HepG2 (cell line): ENCODE results near the gene RNU5B-1. TPM values are rescaled to one million over a fixed set of nuclear protein-coding genes. Genes with fewer than 3 reads are reported as not detected.

Experiments used
- CEBPG ChIP-seq: IDR thresholded peaks from 2 replicates; pipeline ENCODE4 v1.6.1; 2016
- HOXA5 ChIP-seq: sonication (generic); formaldehyde crosslinking; IDR thresholded peaks from 2 replicates; pipeline ENCODE4 v1.4.0; 2020; ENCODE audit warnings: missing genetic modification reagents
- HOXA9 ChIP-seq: sonication (generic); formaldehyde crosslinking; IDR thresholded peaks from 2 replicates; pipeline ENCODE4 v1.8.1; 2022; ENCODE audit warnings: missing genetic modification reagents, mild to moderate bottlenecking, moderate library complexity, borderline replicate concordance
- KLF9 ChIP-seq: IDR thresholded peaks from 2 replicates; pipeline ENCODE4 v1.6.1; 2016; ENCODE audit warnings: low read depth
- NRL ChIP-seq: sonication (generic); formaldehyde crosslinking; IDR thresholded peaks from 2 replicates; pipeline ENCODE4 v1.5.0; 2020; ENCODE audit warnings: missing genetic modification reagents, mild to moderate bottlenecking, moderate library complexity, borderline replicate concordance
- RXRB ChIP-seq: IDR thresholded peaks from 2 replicates; pipeline ENCODE4 v1.6.1; 2016; ENCODE audit warnings: borderline replicate concordance, missing genetic modification reagents, missing compliant biosample characterization
- SOX6 ChIP-seq, 2 experiments: fragments of 450-650 bp in 1 of 2; sonication (generic) in 1 of 2; formaldehyde crosslinking in 1 of 2; IDR thresholded peaks; 2 replicates each; pipeline versions ENCODE4 v1.4.0 to v1.6.1; 2017 to 2020; ENCODE audit warnings: antibody characterized with exemption in 1 of 2, mild to moderate bottlenecking in 1 of 2, missing genetic modification reagents in 1 of 2
- TBL1XR1 ChIP-seq: fragments of 150-350 bp; IDR thresholded peaks from 2 replicates; pipeline ENCODE4 v1.6.1; 2014; ENCODE audit warnings: borderline replicate concordance, low read length; ENCODE audit not compliant: partially characterized antibody
- TP53 ChIP-seq: sonication (generic); formaldehyde crosslinking; conservative IDR thresholded peaks from 2 replicates; pipeline ENCODE4 v1.4.0; 2020; ENCODE audit warnings: missing genetic modification reagents
- ZFP37 ChIP-seq: sonication (generic); formaldehyde crosslinking; IDR thresholded peaks from 2 replicates; pipeline ENCODE4 v1.4.0; 2020; ENCODE audit warnings: missing genetic modification reagents, borderline replicate concordance
- ZNF260 ChIP-seq: sonication (generic); formaldehyde crosslinking; IDR thresholded peaks from 2 replicates; pipeline ENCODE4 v1.4.0; 2020; ENCODE audit warnings: missing genetic modification reagents, low read depth, mild to moderate bottlenecking, borderline replicate concordance
- ZNF543 ChIP-seq: sonication (generic); formaldehyde crosslinking; IDR thresholded peaks from 2 replicates; pipeline ENCODE4 v1.4.0; 2020; ENCODE audit warnings: mild to moderate bottlenecking, missing genetic modification reagents
- ZNF674 ChIP-seq: sonication (generic); formaldehyde crosslinking; IDR thresholded peaks from 2 replicates; pipeline ENCODE4 v1.5.0; 2020; ENCODE audit warnings: low read depth, mild to moderate bottlenecking, missing genetic modification reagents
- polyA plus RNA-seq, 8 experiments: library from polyadenylated mRNA; depleted of rRNA in 3 of 8; stranded (reverse) in 7 of 8; unstranded in 1 of 8; fragments of >200 nt; fragmentation: Illumina TruSeq in 4 of 8; extraction: Trizol in 4 of 8; gene quantifications; 2 replicates each; pipeline versions ENCODE4 v1.2.1 to v1.2.3, GENCODE V29; 2011 to 2016; ENCODE audit warnings: low read depth in 4 of 8, missing spikeins in 1 of 8, mixed read lengths in 1 of 8; ENCODE audit not compliant: insufficient read depth in 1 of 8
- total RNA-seq, 5 experiments: library from RNA; depleted of rRNA; stranded (reverse); fragments of >200 nt; fragmentation: Illumina TruSeq; extraction: Trizol; gene quantifications; 2 replicates each; pipeline ENCODE4 v1.2.3, GENCODE V29; 2016; ENCODE audit warnings: low read depth in 1 of 5
- TF ChIP-seq, protein P1 (sequence below): sonication (generic); formaldehyde crosslinking; IDR thresholded peaks from 2 replicates; pipeline ENCODE4 v1.4.0; 2020; ENCODE audit warnings: missing genetic modification reagents
- TF ChIP-seq, protein P2 (sequence below), 2 experiments: sonication (generic) in 1 of 2; formaldehyde crosslinking in 1 of 2; IDR thresholded peaks; 2 replicates each; pipeline versions ENCODE4 v1.6.1 to v1.9.0; 2014 to 2022; ENCODE audit warnings: antibody characterized with exemption in 1 of 2, borderline replicate concordance in 1 of 2, inconsistent platforms in 1 of 2, low read depth in 1 of 2, missing genetic modification reagents in 1 of 2
- TF ChIP-seq, protein P3 (sequence below): sonication (generic); formaldehyde crosslinking; IDR thresholded peaks from 2 replicates; pipeline ENCODE4 v1.5.1; 2020; ENCODE audit warnings: missing genetic modification reagents, mild to moderate bottlenecking, borderline replicate concordance
- TF ChIP-seq, protein P4 (sequence below): sonication (generic); formaldehyde crosslinking; IDR thresholded peaks from 2 replicates; pipeline ENCODE4 v1.4.0; 2020; ENCODE audit warnings: missing genetic modification reagents, borderline replicate concordance
- TF ChIP-seq, protein P5 (sequence below): sonication (generic); formaldehyde crosslinking; IDR thresholded peaks from 2 replicates; pipeline ENCODE4 v1.4.0; 2020; ENCODE audit warnings: missing genetic modification reagents, low read depth, mild to moderate bottlenecking, borderline replicate concordance

RNU5B-1 gene
- total and polyA plus RNA-seq, 2 of the 13 experiments (the other 11 are each of a cell fraction or from before 2014, with no cell fraction given): 1,646 TPM; not detected in 1

DNA sequence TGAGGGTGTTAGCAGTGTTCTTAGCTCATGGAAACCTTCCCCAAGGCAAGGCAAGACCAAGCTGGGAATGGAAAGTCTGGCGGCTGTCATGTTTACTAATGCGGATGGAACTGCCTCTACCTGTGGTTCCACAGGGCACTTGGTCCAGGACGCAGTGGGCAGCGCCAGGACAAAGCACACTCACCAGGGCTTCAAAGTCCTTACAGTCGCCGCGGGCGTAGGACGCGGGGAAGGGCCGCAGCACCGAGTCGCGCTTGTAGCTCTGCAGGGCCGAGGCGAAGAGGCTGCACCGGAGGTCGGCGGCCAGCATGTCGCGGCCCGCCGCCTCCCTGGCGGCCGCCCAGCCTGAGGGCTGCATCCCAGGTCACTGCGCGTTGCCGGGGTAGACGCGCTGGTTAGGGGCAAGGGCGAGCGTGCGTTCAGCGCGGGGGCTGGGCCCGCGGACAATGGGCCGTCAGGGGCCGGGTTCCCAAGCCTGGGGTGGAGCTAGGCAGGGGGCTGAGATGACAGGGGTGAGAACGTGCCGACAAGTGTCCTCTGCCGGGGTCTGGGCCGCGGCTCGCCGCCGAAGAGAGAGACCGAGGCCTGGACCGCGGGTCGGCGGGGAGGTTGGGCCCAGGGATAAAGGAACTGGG, 18.3 kb upstream of the RNU5B-1 start (continued):
- peak; percentile 91 for TF ChIP-seq ZNF543
- TF ChIP-seq, protein P1, sequence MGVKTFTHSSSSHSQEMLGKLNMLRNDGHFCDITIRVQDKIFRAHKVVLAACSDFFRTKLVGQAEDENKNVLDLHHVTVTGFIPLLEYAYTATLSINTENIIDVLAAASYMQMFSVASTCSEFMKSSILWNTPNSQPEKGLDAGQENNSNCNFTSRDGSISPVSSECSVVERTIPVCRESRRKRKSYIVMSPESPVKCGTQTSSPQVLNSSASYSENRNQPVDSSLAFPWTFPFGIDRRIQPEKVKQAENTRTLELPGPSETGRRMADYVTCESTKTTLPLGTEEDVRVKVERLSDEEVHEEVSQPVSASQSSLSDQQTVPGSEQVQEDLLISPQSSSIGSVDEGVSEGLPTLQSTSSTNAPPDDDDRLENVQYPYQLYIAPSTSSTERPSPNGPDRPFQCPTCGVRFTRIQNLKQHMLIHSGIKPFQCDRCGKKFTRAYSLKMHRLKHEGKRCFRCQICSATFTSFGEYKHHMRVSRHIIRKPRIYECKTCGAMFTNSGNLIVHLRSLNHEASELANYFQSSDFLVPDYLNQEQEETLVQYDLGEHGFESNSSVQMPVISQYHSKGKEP (CRISPR knock-in tag): no peak
- TF ChIP-seq, protein P2, sequence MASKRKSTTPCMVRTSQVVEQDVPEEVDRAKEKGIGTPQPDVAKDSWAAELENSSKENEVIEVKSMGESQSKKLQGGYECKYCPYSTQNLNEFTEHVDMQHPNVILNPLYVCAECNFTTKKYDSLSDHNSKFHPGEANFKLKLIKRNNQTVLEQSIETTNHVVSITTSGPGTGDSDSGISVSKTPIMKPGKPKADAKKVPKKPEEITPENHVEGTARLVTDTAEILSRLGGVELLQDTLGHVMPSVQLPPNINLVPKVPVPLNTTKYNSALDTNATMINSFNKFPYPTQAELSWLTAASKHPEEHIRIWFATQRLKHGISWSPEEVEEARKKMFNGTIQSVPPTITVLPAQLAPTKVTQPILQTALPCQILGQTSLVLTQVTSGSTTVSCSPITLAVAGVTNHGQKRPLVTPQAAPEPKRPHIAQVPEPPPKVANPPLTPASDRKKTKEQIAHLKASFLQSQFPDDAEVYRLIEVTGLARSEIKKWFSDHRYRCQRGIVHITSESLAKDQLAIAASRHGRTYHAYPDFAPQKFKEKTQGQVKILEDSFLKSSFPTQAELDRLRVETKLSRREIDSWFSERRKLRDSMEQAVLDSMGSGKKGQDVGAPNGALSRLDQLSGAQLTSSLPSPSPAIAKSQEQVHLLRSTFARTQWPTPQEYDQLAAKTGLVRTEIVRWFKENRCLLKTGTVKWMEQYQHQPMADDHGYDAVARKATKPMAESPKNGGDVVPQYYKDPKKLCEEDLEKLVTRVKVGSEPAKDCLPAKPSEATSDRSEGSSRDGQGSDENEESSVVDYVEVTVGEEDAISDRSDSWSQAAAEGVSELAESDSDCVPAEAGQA (IDR thresholded peaks at IDR 0.05; ENCODE audit: low read depth): no peak
- TF ChIP-seq, protein P2 (CRISPR knock-in tag; IDR thresholded peaks at IDR 0.05; ENCODE audit: borderline replicate concordance): no peak
- no peak for TF ChIP-seq TBL1XR1
- no peak for TF ChIP-seq ZNF674 (CRISPR knock-in tag)
- TF ChIP-seq, protein P3, sequence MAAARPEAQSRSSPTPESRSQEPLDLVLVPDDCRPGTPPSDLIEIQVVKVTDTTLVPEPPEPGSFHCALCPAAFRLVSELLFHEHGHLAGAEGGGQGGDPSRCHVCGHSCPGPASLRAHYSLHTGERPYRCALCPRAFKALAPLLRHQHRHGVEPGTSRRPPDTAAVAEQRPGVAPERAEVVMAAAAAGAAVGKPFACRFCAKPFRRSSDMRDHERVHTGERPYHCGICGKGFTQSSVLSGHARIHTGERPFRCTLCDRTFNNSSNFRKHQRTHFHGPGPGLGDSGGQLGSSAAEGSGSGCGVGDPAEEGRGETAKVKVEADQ (CRISPR knock-in tag): no peak; the same call in 1 of the 2 replicates
- no peak; the same call in 1 of the 2 replicates for TF ChIP-seq KLF9 (CRISPR knock-in tag)
- TF ChIP-seq ZFP37 (CRISPR knock-in tag): no peak
- TF ChIP-seq CEBPG (CRISPR knock-in tag): no peak
- no peak for TF ChIP-seq SOX6 (IDR thresholded peaks at IDR 0.05)
- TF ChIP-seq SOX6 (CRISPR knock-in tag; IDR thresholded peaks at IDR 0.05): peak; percentile 61
- TF ChIP-seq, protein P4, sequence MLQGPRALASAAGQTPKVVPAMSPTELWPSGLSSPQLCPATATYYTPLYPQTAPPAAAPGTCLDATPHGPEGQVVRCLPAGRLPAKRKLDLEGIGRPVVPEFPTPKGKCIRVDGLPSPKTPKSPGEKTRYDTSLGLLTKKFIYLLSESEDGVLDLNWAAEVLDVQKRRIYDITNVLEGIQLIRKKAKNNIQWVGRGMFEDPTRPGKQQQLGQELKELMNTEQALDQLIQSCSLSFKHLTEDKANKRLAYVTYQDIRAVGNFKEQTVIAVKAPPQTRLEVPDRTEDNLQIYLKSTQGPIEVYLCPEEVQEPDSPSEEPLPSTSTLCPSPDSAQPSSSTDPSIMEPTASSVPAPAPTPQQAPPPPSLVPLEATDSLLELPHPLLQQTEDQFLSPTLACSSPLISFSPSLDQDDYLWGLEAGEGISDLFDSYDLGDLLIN (CRISPR knock-in tag): 0 out of 2 replicates have a peak, but pooled peaks have one; percentile 33
- no peak for TF ChIP-seq TP53 (CRISPR knock-in tag)
- no peak for TF ChIP-seq RXRB (CRISPR knock-in tag)
- no peak for TF ChIP-seq ZNF260
- TF ChIP-seq HOXA5: no peak; the same call in none of the 2 replicates
- peak; percentile 52; the same call in 1 of the 2 replicates for TF ChIP-seq HOXA9
- TF ChIP-seq, protein P5, sequence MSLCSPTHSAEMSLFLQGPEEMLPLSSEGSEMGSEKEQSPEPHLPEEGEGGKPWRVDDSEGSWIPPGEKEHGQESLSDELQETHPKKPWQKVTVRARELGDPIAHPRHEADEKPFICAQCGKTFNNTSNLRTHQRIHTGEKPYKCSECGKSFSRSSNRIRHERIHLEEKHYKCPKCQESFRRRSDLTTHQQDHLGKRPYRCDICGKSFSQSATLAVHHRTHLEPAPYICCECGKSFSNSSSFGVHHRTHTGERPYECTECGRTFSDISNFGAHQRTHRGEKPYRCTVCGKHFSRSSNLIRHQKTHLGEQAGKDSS (CRISPR knock-in tag): peak; percentile 50; the same call in 1 of the 2 replicates
- TF ChIP-seq NRL (CRISPR knock-in tag): no peak; the same call in 1 of the 2 replicates
